ENCODE data around the gene GNA12.

GRCh38 chr7:2800931-2801688 is 43.0 kb downstream of the GNA12 start:
- TF ChIP-seq CTCF (IDR thresholded peaks at IDR 0.05) (no peak), POLR2A (IDR thresholded peaks at IDR 0.05) (no peak)
